NCI-H2196 treated with DMSO at 0.1 percent for 48 hours (cell line): ENCODE data around the gene SRD5A1.
A peak's percentile ranks its signal among the peaks of the same experiment; 100 is the strongest.

Source experiments
- DNase-seq: peaks from one replicate; lab custom pipeline; 2025; ENCODE audit not compliant: unreplicated experiment; lab: John Stamatoyannopoulos, UW

SRD5A1 gene

GRCh38 chr5:6711409-6712141 is 78.3 kb downstream of the SRD5A1 start:
- DNase-seq: no peak

GRCh38 chr5:6712142-6712576 is 78.9 kb downstream of the SRD5A1 start:
- DNase-seq: peak; percentile 22

- DNase-seq: peak; percentile 95
These were observed 79.5 kb downstream of the SRD5A1 start for GRCh38 chr5:6712577-6713273.

- DNase-seq: no peak
These were observed 80.3 kb downstream of the SRD5A1 start, which contains the start of gene TENT4A for GRCh38 chr5:6713274-6714225. TSS of gene TENT4A (plus strand) at chr5:6713432. CDS start at chr5:6713984, 552 bp downstream.

- no peak for DNase-seq
These were observed 81.2 kb downstream of the SRD5A1 start for GRCh38 chr5:6714226-6715041.

- no peak for DNase-seq
These were observed 82.0 kb downstream of the SRD5A1 start for GRCh38 chr5:6715271-6715670.

GRCh38 chr5:6715758-6716628 is 82.8 kb downstream of the SRD5A1 start:
- no peak for DNase-seq

GRCh38 chr5:6716629-6717149 is 83.4 kb downstream of the SRD5A1 start:
- DNase-seq: no peak

GRCh38 chr5:6717247-6717646 is 84.0 kb downstream of the SRD5A1 start:
- DNase-seq: no peak

- DNase-seq: no peak
These were observed 84.4 kb downstream of the SRD5A1 start for GRCh38 chr5:6717687-6718086.

GRCh38 chr5:6718161-6718681 is 85.0 kb downstream of the SRD5A1 start:
- DNase-seq: no peak

GRCh38 chr5:6718718-6719117 is 85.5 kb downstream of the SRD5A1 start:
- no peak for DNase-seq

GRCh38 chr5:6719417-6719816 is 86.2 kb downstream of the SRD5A1 start:
- DNase-seq: no peak

- DNase-seq: no peak
These were observed 86.8 kb downstream of the SRD5A1 start for GRCh38 chr5:6719896-6720560.

- DNase-seq: no peak
These were observed 87.3 kb downstream of the SRD5A1 start for GRCh38 chr5:6720561-6720921.

GRCh38 chr5:6721442-6721841 is 88.2 kb downstream of the SRD5A1 start:
- DNase-seq: no peak

GRCh38 chr5:6722015-6722414 is 88.8 kb downstream of the SRD5A1 start:
- DNase-seq: no peak

- no peak for DNase-seq
These were observed 90.0 kb downstream of the SRD5A1 start for GRCh38 chr5:6723122-6723815.
